ENCODE data around the gene ZBTB26.
"Not testable (repeated sequence)": the region's sequence is repeated elsewhere in the genome, so short reads cannot be mapped to it uniquely, and the experiment has no call there.

The ZBTB26 gene

DNA sequence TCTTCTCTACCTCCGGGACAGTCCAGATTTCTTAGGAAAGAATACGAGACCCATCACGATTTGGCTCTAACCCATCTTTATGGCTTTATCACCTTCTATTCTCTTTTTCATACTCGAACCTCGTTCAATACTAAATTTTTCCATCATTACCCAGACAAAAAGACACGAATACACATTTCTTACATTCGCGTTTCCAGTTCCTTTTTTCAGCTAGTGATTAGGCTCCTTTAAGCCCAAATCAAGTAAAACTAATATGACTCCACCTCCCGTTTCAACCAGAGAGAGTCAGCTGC is 18.7 kb downstream of the ZBTB26 start:
- no peaks in the 10 kb centered on the region for H3K9me3 ChIP-seq (ENCODE audit: insufficient read depth, low read length)
- H3K36me3 ChIP-seq (ENCODE audit: low read length): peaks cover 15% of the 10 kb centered on the region; the same call in 1 of the 2 replicates
- H3K79me2 ChIP-seq (ENCODE audit: insufficient read depth, low read length): peaks cover 38% of the 10 kb centered on the region
- H4K20me1 ChIP-seq (ENCODE audit: low read depth, low read length): no peaks in the 10 kb centered on the region
- peak overlapping the region; percentile 71 for H2AFZ ChIP-seq (ENCODE audit: low read depth, low read length, severe bottlenecking)
- H3F3A ChIP-seq (ENCODE audit: insufficient read depth): peaks cover 69% of the 10 kb centered on the region
- H3K4me3 ChIP-seq (ENCODE audit: insufficient read depth, low read length, poor library complexity, severe bottlenecking): peak overlapping the region; percentile 84
- no peaks in the 10 kb centered on the region for H3K27me3 ChIP-seq (ENCODE audit: low read length)
- H3K9me2 ChIP-seq (replicated peaks; ENCODE audit: insufficient read depth, low read length): no peaks in the 10 kb centered on the region
- H3K4me2 ChIP-seq (ENCODE audit: low read depth, low read length, poor library complexity, severe bottlenecking): peak overlapping the region; percentile 97
- H3K27ac ChIP-seq (ENCODE audit: low read depth, low read length): peak overlapping the region; percentile 94
- H3K9ac ChIP-seq (ENCODE audit: low read length): peak overlapping the region; percentile 70
- TF ChIP-seq CTCF (IDR thresholded peaks at IDR 0.05; ENCODE audit: insufficient read depth, low read length, poor library complexity, severe bottlenecking) (no peak), EZH2phosphoT487 (conservative IDR thresholded peaks at IDR 0.05; ENCODE audit: low read length) (no peak)

GRCh38 chr9:122906122-122906521 is 25.2 kb downstream of the ZBTB26 start:
- H3K27me3 ChIP-seq (ENCODE audit: low read length); H4K20me1 ChIP-seq (ENCODE audit: low read depth, low read length); H3K9me2 ChIP-seq (replicated peaks; ENCODE audit: insufficient read depth, low read length); H3K9ac ChIP-seq (ENCODE audit: low read length); H3K27ac ChIP-seq (ENCODE audit: low read depth, low read length); H2AFZ ChIP-seq (ENCODE audit: low read depth, low read length, severe bottlenecking); H3K9me3 ChIP-seq (ENCODE audit: insufficient read depth, low read length); H3K4me3 ChIP-seq (ENCODE audit: insufficient read depth, low read length, poor library complexity, severe bottlenecking): not testable (repeated sequence)
- Histone ChIP-seq H3K36me3 (ENCODE audit: low read length) (peaks cover 14% of the 10 kb centered on the region; the same call in 1 of the 2 replicates), H3K4me2 (ENCODE audit: low read depth, low read length, poor library complexity, severe bottlenecking) (peak overlapping the region; percentile 98), H3F3A (ENCODE audit: insufficient read depth) (peaks cover 54% of the 10 kb centered on the region), H3K79me2 (ENCODE audit: insufficient read depth, low read length) (peaks cover 56% of the 10 kb centered on the region)

- H3K9me3 ChIP-seq (ENCODE audit: insufficient read depth, low read length): no peaks in the 10 kb centered on the region
- H3K9ac ChIP-seq (ENCODE audit: low read length): peak within 1 kb of the TSS; percentile 93
- no peaks in the 10 kb centered on the region for H4K20me1 ChIP-seq (ENCODE audit: low read depth, low read length)
- H3K27ac ChIP-seq (ENCODE audit: low read depth, low read length): peak within 1 kb of the TSS; percentile 82
- H3K36me3 ChIP-seq (ENCODE audit: low read length): peaks cover 5% of the 10 kb centered on the region; the same call in 1 of the 2 replicates
- H3F3A ChIP-seq (ENCODE audit: insufficient read depth): peaks cover 62% of the 10 kb centered on the region
- H3K27me3 ChIP-seq (ENCODE audit: low read length): no peaks in the 10 kb centered on the region
- no peak for TF ChIP-seq CTCF (IDR thresholded peaks at IDR 0.05; ENCODE audit: insufficient read depth, low read length, poor library complexity, severe bottlenecking)
- TF ChIP-seq EZH2phosphoT487 (conservative IDR thresholded peaks at IDR 0.05; ENCODE audit: low read length): no peak
- peak within 1 kb of the TSS; percentile 77 for H3K4me3 ChIP-seq (ENCODE audit: insufficient read depth, low read length, poor library complexity, severe bottlenecking)
- H3K4me2 ChIP-seq (ENCODE audit: low read depth, low read length, poor library complexity, severe bottlenecking): peak within 1 kb of the TSS; percentile 98
- peak within 1 kb of the TSS; percentile 84 for H2AFZ ChIP-seq (ENCODE audit: low read depth, low read length, severe bottlenecking)
- H3K79me2 ChIP-seq (ENCODE audit: insufficient read depth, low read length): peaks cover 56% of the 10 kb centered on the region
- no peaks in the 10 kb centered on the region for H3K9me2 ChIP-seq (replicated peaks; ENCODE audit: insufficient read depth, low read length)
Observed at GRCh38 chr9:122904823-122905710, 26.2 kb downstream of the ZBTB26 start, which contains the start of gene RC3H2. RC3H2 (minus strand) TSS chr9:122905359; CDS start chr9:122897509, 7,850 bp downstream.

DNA sequence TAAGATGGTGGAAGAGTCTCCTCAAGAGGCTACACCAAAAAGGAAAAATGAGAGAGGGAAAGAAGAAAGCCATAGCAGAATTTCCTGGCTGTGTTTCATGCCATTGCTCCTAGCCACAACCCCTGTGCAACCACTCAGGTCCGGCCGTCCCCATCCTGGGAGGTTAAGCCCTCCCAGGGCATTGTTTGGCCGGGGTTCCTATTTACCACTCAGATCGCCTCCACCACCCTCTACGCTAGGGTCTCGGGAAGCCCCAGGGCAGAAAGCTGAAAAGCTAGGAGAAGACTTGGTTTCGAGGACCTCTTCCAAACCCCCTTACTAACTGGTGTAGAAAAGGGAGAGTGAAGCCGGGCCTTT is 26.9 kb downstream of the ZBTB26 start:
- H3K9me2 ChIP-seq (replicated peaks; ENCODE audit: insufficient read depth, low read length): no peaks in the 10 kb centered on the region

More for the DNA sequence above, 26.9 kb downstream of the ZBTB26 start:
- Histone ChIP-seq H3K79me2 (ENCODE audit: insufficient read depth, low read length) (peaks cover 56% of the 10 kb centered on the region), H4K20me1 (ENCODE audit: low read depth, low read length) (no peaks in the 10 kb centered on the region), H3K4me2 (ENCODE audit: low read depth, low read length, poor library complexity, severe bottlenecking) (peak overlapping the region; percentile 98), H3K9ac (ENCODE audit: low read length) (peak overlapping the region; percentile 93), H3K27me3 (ENCODE audit: low read length) (no peaks in the 10 kb centered on the region), H3K27ac (ENCODE audit: low read depth, low read length) (peak overlapping the region; percentile 82), H3K9me3 (ENCODE audit: insufficient read depth, low read length) (no peaks in the 10 kb centered on the region), H3K4me3 (ENCODE audit: insufficient read depth, low read length, poor library complexity, severe bottlenecking) (peak overlapping the region; percentile 77), H2AFZ (ENCODE audit: low read depth, low read length, severe bottlenecking) (no peak overlapping the region), H3K36me3 (ENCODE audit: low read length) (peaks cover under 1% of the 10 kb centered on the region; the same call in 1 of the 2 replicates), H3F3A (ENCODE audit: insufficient read depth) (peaks cover 59% of the 10 kb centered on the region)
- TF ChIP-seq CTCF (IDR thresholded peaks at IDR 0.05; ENCODE audit: insufficient read depth, low read length, poor library complexity, severe bottlenecking) (no peak), EZH2phosphoT487 (conservative IDR thresholded peaks at IDR 0.05; ENCODE audit: low read length) (no peak)

Measured in SU-DHL-6 (cell line).